Endothelial cell of umbilical vein (primary cell): ENCODE measurements around the gene PARD3B. TPM values are rescaled to one million over a fixed set of nuclear protein-coding genes. Genes with fewer than 3 reads are reported as not detected.

Source experiments
- BruUV-seq: library from RNA; stranded (reverse); fragments of 400-500 nt; replicated peaks from 2 replicates; lab custom pipeline; 2021; lab: Mats Ljungman, UMichigan
- CTCF ChIA-PET: fragments of 300-600, 350-600 bp; sonication (Branson Sonifier 250); formaldehyde crosslinking; loops from one replicate; lab custom pipeline; 2021; ENCODE audit warnings: antibody characterized with exemption, inconsistent platforms; lab: Charles Lee
- POLR2A ChIA-PET: fragments of 300-600, 350-600 bp; sonication (Branson Sonifier 250); formaldehyde crosslinking; loops from one replicate; lab custom pipeline; 2021; ENCODE audit warnings: antibody characterized with exemption, inconsistent platforms; lab: Charles Lee
- DNase-seq: peaks from one replicate; pipeline ENCODE4 v3.0.0-alpha.2; 2011; ENCODE audit warnings: low read depth, low spot score
- FAIRE-seq: peaks from 2 replicates; lab custom pipeline; 2011; peaks lifted over from hg19 to GRCh38; lab: Jason Lieb, UNC
- H2AFZ ChIP-seq: 2 replicates; pipeline ENCODE4 v1.6.0; 2012; ENCODE audit warnings: low read depth, low read length, control low read depth, inconsistent platforms
- H3K27ac ChIP-seq: 2 replicates; pipeline ENCODE4 v1.5.1; 2011; ENCODE audit warnings: low read depth, mild to moderate bottlenecking, control low read depth, low read length, moderate library complexity; ENCODE audit not compliant: insufficient read depth
- H3K27me3 ChIP-seq, 2 experiments: 2 replicates each; pipeline versions ENCODE4 v1.6.0 to v1.6.1; 2011; ENCODE audit warnings: low read length in 2 of 2, mixed read lengths in 1 of 2; ENCODE audit not compliant: control insufficient read depth in 2 of 2, insufficient read depth in 2 of 2
- H3K36me3 ChIP-seq, 2 experiments: 2 replicates in 1 of 2; 3 replicates in 1 of 2; pipeline ENCODE4 v1.5.1; 2011; ENCODE audit warnings: low read length in 2 of 2, mild to moderate bottlenecking in 1 of 2, moderate library complexity in 1 of 2; ENCODE audit not compliant: control insufficient read depth in 2 of 2, insufficient read depth in 2 of 2; ENCODE audit errors: extremely low read depth in 1 of 2
- H3K4me1 ChIP-seq: 3 replicates; pipeline ENCODE4 v1.5.1; 2011; ENCODE audit warnings: mild to moderate bottlenecking, low read length; ENCODE audit not compliant: control insufficient read depth, insufficient read depth; ENCODE audit errors: extremely low read depth
- H3K4me2 ChIP-seq: 2 replicates; pipeline ENCODE4 v1.6.1; 2011; ENCODE audit warnings: low read length, control low read depth, mixed read lengths; ENCODE audit not compliant: insufficient read depth
- H3K4me3 ChIP-seq, 3 experiments: fragments of 200-600 bp in 1 of 3; sonication (generic), shearing (Covaris generic) in 1 of 3; replicated peaks in 1 of 3; 2 replicates each; pipeline ENCODE4 v1.5.1; 2011 to 2016; ENCODE audit warnings: control low read depth in 3 of 3, low read length in 3 of 3, mild to moderate bottlenecking in 2 of 3, inconsistent platforms in 1 of 3, low read depth in 1 of 3, moderate library complexity in 1 of 3; ENCODE audit not compliant: insufficient read depth in 1 of 3
- H3K79me2 ChIP-seq: 2 replicates; pipeline ENCODE4 v1.6.0; 2012; ENCODE audit warnings: low read length, inconsistent platforms; ENCODE audit not compliant: control insufficient read depth, insufficient read depth
- H3K9ac ChIP-seq: replicated peaks from 2 replicates; pipeline ENCODE3; 2011; ENCODE audit warnings: low read length, control low read depth; ENCODE audit not compliant: insufficient read depth; ENCODE audit errors: extremely low read depth
- H3K9me1 ChIP-seq: replicated peaks from 3 replicates; pipeline ENCODE4 v1.6.0; 2011; ENCODE audit warnings: mild to moderate bottlenecking, low read length; ENCODE audit not compliant: control insufficient read depth, insufficient read depth; ENCODE audit errors: extremely low read depth
- H3K9me3 ChIP-seq: replicated peaks from 2 replicates; pipeline ENCODE4 v1.5.1; 2012; ENCODE audit warnings: low read length, inconsistent platforms; ENCODE audit not compliant: control insufficient read depth, insufficient read depth
- H4K20me1 ChIP-seq: replicated peaks from 2 replicates; pipeline ENCODE3; 2011; ENCODE audit warnings: mild to moderate bottlenecking, low read length; ENCODE audit not compliant: control insufficient read depth, insufficient read depth; ENCODE audit errors: extremely low read depth
- CTCF ChIP-seq, 2 donors: IDR thresholded peaks; 1 replicate in 1 of 2; 2 replicates in 1 of 2; pipeline ENCODE4 v1.5.1; 2011; ENCODE audit warnings: low read length in 2 of 2, mild to moderate bottlenecking in 2 of 2, moderate library complexity in 2 of 2, control low read depth in 1 of 2, inconsistent platforms in 1 of 2, low read depth in 1 of 2; ENCODE audit not compliant: insufficient read depth in 1 of 2; ENCODE audit errors: extremely low read depth in 1 of 2
- EZH2 ChIP-seq: IDR thresholded peaks from 2 replicates; pipeline ENCODE4 v1.6.1; 2012; ENCODE audit warnings: borderline replicate concordance, low read depth, mild to moderate bottlenecking, moderate library complexity, low read length, inconsistent platforms; ENCODE audit not compliant: severe bottlenecking
- FOS ChIP-seq: IDR thresholded peaks from 2 replicates; pipeline ENCODE4 v1.6.1; 2011; ENCODE audit warnings: mild to moderate bottlenecking, low read length, moderate library complexity, borderline replicate concordance; ENCODE audit not compliant: insufficient read depth
- GATA2 ChIP-seq: IDR thresholded peaks from 2 replicates; pipeline ENCODE4 v1.7.0; 2011; ENCODE audit warnings: low read depth, mild to moderate bottlenecking, moderate library complexity, mixed read lengths, low read length; ENCODE audit not compliant: insufficient read length, insufficient read depth
- JUN ChIP-seq: IDR thresholded peaks from 2 replicates; pipeline ENCODE4 v1.6.1; 2011; ENCODE audit warnings: borderline replicate concordance, low read depth; ENCODE audit not compliant: insufficient read length, insufficient read depth
- MAX ChIP-seq: IDR thresholded peaks from 2 replicates; pipeline ENCODE4 v1.6.1; 2011; ENCODE audit not compliant: insufficient read depth, insufficient read length
- MYC ChIP-seq: IDR thresholded peaks from one replicate; pipeline ENCODE4 v1.6.1; 2011; ENCODE audit warnings: mild to moderate bottlenecking, low read depth, low read length
- POLR2A ChIP-seq: IDR thresholded peaks from 2 replicates; pipeline ENCODE4 v1.6.1; 2012; ENCODE audit warnings: low read depth, mild to moderate bottlenecking, control low read depth, low read length
- POLR2AphosphoS5 ChIP-seq: IDR thresholded peaks from 2 replicates; pipeline ENCODE4 v1.6.1; 2012; ENCODE audit warnings: low read depth, mild to moderate bottlenecking, control low read depth, low read length, moderate library complexity; ENCODE audit not compliant: insufficient read depth
- dilution Hi-C: fragments of 300-500 bp; cut with MboI; formaldehyde crosslinking; loops from one replicate; pipeline ENCODE4 v1.15.0; 2019; ENCODE audit warnings: low sequenced_read_pairs; ENCODE audit not compliant: extremely low pct_ligation_motif_present
- intact Hi-C: fragments of 100-400 bp; cut with micrococcal nuclease; formaldehyde crosslinking; loops from one replicate; pipeline ENCODE4 v1.10.0; 2022
- polyA plus RNA-seq, 4 experiments: library from polyadenylated mRNA; depleted of rRNA in 3 of 4; stranded (reverse) in 3 of 4; unstranded in 1 of 4; fragments of >200 nt; gene quantifications; 2 replicates each; pipeline versions ENCODE4 v1.2.1 to v1.2.3, GENCODE V29; 2011 to 2012; ENCODE audit warnings: missing spikeins in 1 of 4
- total RNA-seq: library from RNA; stranded (reverse); gene quantifications from 2 replicates; pipeline ENCODE4 v1.2.3, GENCODE V29; 2021

PARD3B gene
- total and polyA plus RNA-seq, 2 donors (not counting 3 experiments of a cell fraction or from before 2014, with no cell fraction given) = 2.2 to 30.9 TPM

DNA sequence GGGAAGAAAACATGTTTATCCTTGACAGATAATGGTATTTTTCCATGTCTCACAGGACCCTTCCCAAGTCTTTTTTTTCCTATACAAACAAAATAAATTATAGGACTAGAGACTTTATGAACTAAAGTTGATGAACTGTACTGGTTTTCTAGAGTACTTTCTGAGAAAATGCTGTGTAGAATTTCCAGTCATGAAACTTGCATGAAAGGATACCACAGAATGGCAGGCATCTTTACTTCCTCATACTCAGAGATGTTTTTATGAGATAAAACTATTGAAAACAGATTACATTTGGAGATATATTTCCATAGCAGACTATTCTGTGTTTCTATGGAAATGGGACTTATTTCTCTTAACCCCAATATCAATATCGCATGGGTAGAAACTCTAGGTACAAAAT, 403.5 kb downstream of the PARD3B start:
- Histone ChIP-seq H3K36me3 (no peaks in the 10 kb centered on the region), H2AFZ (no peak overlapping the region), H3K79me2 (no peaks in the 10 kb centered on the region), H3K9me1 (no peaks in the 10 kb centered on the region), H4K20me1 (no peaks in the 10 kb centered on the region), H3K4me1 (no peaks in the 10 kb centered on the region), H3K9ac (no peak overlapping the region), H3K4me2 (no peak overlapping the region), H3K27ac (no peak overlapping the region), H3K27me3 (no peaks in the 10 kb centered on the region), H3K4me3 (no peak overlapping the region), H3K9me3 (no peaks in the 10 kb centered on the region)
- FAIRE-seq = no peak
- no peak for TF ChIP-seq FOS
- TF ChIP-seq MYC = no peak
- TF ChIP-seq EZH2 = no peak
- no peak for TF ChIP-seq CTCF (IDR thresholded peaks at IDR 0.05; ENCODE audit: extremely low read depth in 1 of 2, insufficient read depth in 1 of 2, low read depth in 1 of 2, low read length in 2 of 2)
- no peak for TF ChIP-seq GATA2
- TF ChIP-seq POLR2AphosphoS5 = no peak
- TF ChIP-seq JUN = no peak
- no peak for TF ChIP-seq MAX
- no peak for TF ChIP-seq POLR2A
- dilution Hi-C loops (no loop called here), intact Hi-C loops (no loop called here)
- CTCF ChIA-PET = no interaction called here
- POLR2A ChIA-PET = no interaction called here
- no TSS peak for BruUV-seq
- DNase-seq = no peak
